Thymus (tissue), 11 donors: ENCODE data around the gene MEIOC. TPM values are rescaled to one million over a fixed set of nuclear protein-coding genes. Genes with fewer than 3 reads are reported as not detected.
A peak's percentile ranks its signal among the peaks of the same experiment; 100 is the strongest.
"Not testable (repeated sequence)": the region's sequence is repeated elsewhere in the genome, so short reads cannot be mapped to it uniquely, and the experiment has no call there.

Experiments
- DNase-seq, 9 donors: peaks; one replicate each; pipeline ENCODE4 v3.0.0-alpha.2; 2013; ENCODE audit warnings: low spot score in 9 of 9, low read depth in 6 of 9, missing footprints in 1 of 9
- H3K27ac ChIP-seq, 2 donors: one replicate each; pipeline ENCODE4 v1.5.1; 2013; ENCODE audit warnings: control low read depth in 1 of 2, low read depth in 1 of 2, low read length in 1 of 2, mild to moderate bottlenecking in 1 of 2, moderate library complexity in 1 of 2
- H3K27me3 ChIP-seq, 2 donors: one replicate each; pipeline ENCODE4 v1.5.1; 2013; ENCODE audit warnings: low read length in 1 of 2; ENCODE audit not compliant: control insufficient read depth in 2 of 2, insufficient read depth in 1 of 2
- H3K36me3 ChIP-seq, 2 donors: one replicate each; pipeline ENCODE4 v1.5.1; 2013; ENCODE audit warnings: low read length in 1 of 2, mild to moderate bottlenecking in 1 of 2, moderate library complexity in 1 of 2; ENCODE audit not compliant: control insufficient read depth in 2 of 2, insufficient read depth in 2 of 2
- H3K4me1 ChIP-seq, 2 donors: one replicate each; pipeline ENCODE4 v1.5.1; 2013; ENCODE audit warnings: low read length in 2 of 2; ENCODE audit not compliant: control insufficient read depth in 2 of 2, insufficient read depth in 2 of 2
- H3K4me3 ChIP-seq, 2 donors: one replicate each; pipeline ENCODE4 v1.5.1; 2013; ENCODE audit warnings: low read length in 2 of 2, control low read depth in 1 of 2, mild to moderate bottlenecking in 1 of 2
- H3K9me3 ChIP-seq, 2 donors: one replicate each; pipeline ENCODE4 v1.5.1; 2013; ENCODE audit warnings: low read length in 1 of 2, mild to moderate bottlenecking in 1 of 2; ENCODE audit not compliant: control insufficient read depth in 2 of 2, insufficient read depth in 1 of 2
- WGBS: extraction: QIAGEN DNeasy Blood & Tissue Kit; methylation state at CpG from one replicate; pipeline ENCODE4 v1.1.7; 2013; 5-methylcytosine and 5-hydroxymethylcytosine counted together
- polyA plus RNA-seq: library from polyadenylated mRNA; stranded (reverse); fragments of 200-250 nt; gene quantifications from one replicate; pipeline ENCODE4 v1.2.3, GENCODE V29; 2013
- total RNA-seq: library from RNA; stranded (reverse); fragments of 120-200 nt; gene quantifications from one replicate; pipeline ENCODE4 v1.2.4, GENCODE V29; 2013
- donor health status: healthy.

MEIOC gene
- total and polyA plus RNA-seq, 2 donors: 0.05 to 0.09 TPM

DNA sequence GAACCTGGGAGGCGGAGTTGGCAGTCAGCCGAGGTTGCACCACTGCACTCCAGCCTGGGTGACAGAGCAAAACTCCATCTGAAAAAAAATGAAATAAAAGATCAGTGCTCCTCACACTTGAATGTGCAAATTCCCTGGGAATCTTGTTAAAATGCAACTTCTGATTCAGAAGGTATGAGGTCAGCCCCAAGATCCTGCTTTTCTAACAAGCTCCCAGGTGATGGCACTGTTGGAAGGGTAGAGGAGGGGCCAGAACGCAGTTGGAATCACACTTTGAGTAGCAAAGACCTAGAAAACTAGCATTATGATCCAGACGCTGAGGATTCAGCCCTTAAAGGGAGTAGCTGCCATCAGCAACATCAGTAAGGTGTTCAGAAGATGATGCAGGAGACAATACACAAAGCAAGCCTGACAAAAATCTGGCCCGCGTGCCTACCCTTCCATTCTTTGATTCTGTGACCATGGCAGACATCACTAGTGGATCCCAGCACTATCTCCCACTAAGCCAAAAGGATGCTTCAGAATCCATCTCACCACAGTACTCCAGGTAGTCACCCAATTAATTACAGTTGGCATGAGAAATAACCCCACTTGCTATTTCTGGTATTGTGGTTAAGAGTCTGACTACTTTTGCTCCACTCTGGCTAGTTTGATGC is 33.1 kb upstream of the MEIOC start:
- Histone ChIP-seq H3K36me3 (no peaks in the 10 kb centered on the region), H3K9me3 (no peaks in the 10 kb centered on the region), H3K4me3 (no peak overlapping the region), H3K27me3 (peaks cover 0 to 2% of the 10 kb centered on the region in 2 donors), H3K4me1 (peaks cover 0 to 1% of the 10 kb centered on the region in 2 donors), H3K27ac (no peak overlapping the region)
- DNase-seq: no peak
- 91% methylated on average over 6 of the region's 6 CpGs for WGBS

DNA sequence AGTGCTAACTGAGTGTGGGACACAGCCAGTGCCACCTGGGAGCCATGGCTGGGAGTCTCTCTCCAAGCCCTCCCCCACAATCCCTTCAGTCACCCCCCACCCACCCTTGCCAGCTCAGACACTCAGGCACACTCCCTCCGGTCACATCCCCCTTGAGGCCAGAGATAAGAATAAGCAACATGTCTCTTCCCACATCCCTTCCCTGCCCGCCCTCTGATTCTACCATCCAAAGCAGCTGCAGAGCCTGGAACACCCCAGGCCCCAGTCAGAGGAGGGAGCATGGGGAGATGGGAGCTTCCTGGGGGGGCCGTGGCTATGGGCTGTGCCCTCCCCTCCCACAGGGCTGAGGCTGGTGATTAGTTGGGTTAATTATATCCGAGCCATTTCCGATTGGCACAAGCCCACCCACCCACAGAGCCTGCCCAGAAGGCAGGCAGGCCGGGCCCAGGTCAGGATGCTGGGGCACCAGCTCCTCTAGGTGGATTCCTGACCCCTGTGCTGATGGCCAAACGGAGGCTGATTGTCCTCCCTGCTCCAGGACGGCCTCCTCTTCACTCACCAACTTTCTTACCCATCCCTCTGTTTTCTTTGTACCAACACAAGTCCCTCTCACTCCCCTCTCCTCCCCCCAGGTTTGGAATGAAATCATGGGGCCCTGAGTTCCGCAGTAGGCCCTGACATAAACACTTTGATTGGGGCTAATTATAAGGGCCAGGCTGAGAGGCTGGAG is 28.6 kb upstream of the MEIOC start:
- peaks cover 0 to 6% of the 10 kb centered on the region in 2 donors for H3K9me3 ChIP-seq
- H3K4me3 ChIP-seq: no peak overlapping the region
- no peak for DNase-seq
- peaks cover 0 to 9% of the 10 kb centered on the region in 2 donors for H3K27me3 ChIP-seq
- no peaks in the 10 kb centered on the region for H3K36me3 ChIP-seq
- WGBS: 94% methylated on average over 9 of the region's 9 CpGs
- H3K4me1 ChIP-seq: peaks cover 0 to 5% of the 10 kb centered on the region in 2 donors
- no peak overlapping the region for H3K27ac ChIP-seq

DNA sequence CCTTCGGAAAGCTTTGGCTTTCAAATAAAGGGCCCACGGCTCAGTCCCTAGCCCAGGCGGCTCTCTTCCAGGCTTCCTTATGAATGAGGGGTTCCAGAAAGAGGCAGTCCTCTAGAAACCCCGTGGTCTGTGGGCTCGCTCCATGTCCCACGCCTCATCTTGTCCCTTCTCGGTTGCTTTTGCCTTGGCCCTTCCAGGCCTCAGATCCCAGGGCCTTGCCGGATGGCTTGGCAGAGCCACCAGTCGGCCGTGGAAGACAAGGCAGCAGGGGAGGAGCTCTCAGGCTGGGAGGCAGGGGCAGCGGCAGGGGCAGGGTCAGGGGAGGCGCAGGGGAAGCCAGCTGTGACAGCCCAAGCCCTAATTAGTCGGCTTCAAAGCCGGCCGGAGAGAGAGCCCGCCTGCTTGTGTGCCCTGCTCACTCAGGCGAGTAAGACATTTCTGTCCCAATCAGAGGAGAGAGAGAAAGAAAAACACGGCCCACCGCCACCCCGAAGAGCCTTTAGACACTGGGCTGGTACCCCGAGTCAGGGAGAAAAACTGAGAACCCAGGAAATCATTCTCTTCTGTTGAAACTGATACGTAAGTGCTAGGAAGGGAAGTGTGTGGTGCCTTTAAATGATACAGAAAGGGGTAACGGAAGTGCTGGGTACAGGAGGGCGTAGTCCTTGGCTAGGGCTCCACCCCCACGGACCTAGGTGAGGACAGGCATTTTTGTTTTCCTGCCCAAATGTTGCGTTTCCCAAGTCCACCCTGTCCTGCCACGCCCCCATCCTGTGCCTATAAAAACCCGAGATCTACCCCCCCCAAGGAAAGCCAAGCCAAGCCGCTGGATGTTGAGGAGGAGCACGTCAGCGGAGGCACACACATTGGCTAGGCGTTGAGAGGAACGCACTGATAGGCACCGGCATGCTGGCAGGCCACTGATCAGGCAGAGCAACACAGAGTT is 27.8 kb upstream of the MEIOC start:
- Histone ChIP-seq H3K4me3 (peak overlapping the region in 1 of 2 donors; percentile 15), H3K4me1 (peaks cover 0 to 5% of the 10 kb centered on the region in 2 donors), H3K9me3 (peaks cover 0 to 6% of the 10 kb centered on the region in 2 donors), H3K27me3 (peaks cover 0 to 9% of the 10 kb centered on the region in 2 donors), H3K36me3 (no peaks in the 10 kb centered on the region), H3K27ac (no peak overlapping the region)
- peak in 3 of 9 donors; percentile 3 to 41 (median 7) for DNase-seq
- WGBS: 78% methylated on average over 34 of the region's 34 CpGs

DNA sequence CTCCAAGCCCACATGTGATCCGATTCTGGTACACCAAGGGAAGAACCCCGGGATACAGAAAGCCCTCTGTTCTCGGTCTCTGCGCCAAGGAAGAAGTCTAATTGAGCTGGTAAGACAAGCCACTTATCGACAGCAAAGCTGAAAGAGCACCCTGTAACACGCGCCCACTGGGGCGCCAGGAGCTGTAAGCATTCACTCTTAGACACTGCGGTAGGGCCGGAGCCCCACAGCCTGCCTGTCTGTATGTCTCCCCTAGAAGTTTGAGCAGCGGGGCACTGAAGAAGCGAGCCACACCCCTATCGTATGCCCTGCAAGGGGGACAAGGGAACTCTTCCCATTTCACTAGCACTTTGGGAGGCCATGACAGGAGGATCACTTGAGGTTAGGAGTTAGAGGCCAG is 27.0 kb upstream of the MEIOC start:
- 97% methylated on average over 13 of the region's 13 CpGs for WGBS
- no peak for DNase-seq
- Histone ChIP-seq H3K36me3 (no peaks in the 10 kb centered on the region), H3K4me3 (no peak overlapping the region), H3K9me3 (peaks cover 0 to 6% of the 10 kb centered on the region in 2 donors), H3K27ac (no peak overlapping the region), H3K27me3 (peaks cover 0 to 9% of the 10 kb centered on the region in 2 donors), H3K4me1 (peaks cover 0 to 5% of the 10 kb centered on the region in 2 donors)

DNA sequence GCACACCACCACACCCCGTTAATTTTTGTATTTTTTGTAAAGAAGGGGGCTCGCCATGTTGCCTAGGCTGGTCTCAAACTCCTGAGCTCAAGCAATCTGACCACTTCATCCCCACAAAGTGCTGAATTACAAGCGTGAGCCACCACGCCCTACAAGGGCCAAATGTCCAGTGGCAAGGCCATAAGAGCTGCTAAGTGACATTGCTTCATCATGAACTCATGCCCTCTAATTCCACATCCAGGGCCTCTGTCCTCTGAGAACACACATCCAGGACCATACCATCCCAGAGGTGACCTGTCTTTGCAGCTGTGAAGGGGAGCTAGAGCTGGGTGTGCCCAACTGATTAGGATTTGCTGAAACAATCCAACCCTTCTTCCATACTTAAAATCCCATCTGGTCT is 25.6 kb upstream of the MEIOC start:
- Histone ChIP-seq H3K9me3 (peaks cover 0 to 6% of the 10 kb centered on the region in 2 donors), H3K4me3 (no peak overlapping the region), H3K4me1 (peaks cover 0 to 5% of the 10 kb centered on the region in 2 donors), H3K36me3 (no peaks in the 10 kb centered on the region), H3K27me3 (peaks cover 0 to 9% of the 10 kb centered on the region in 2 donors), H3K27ac (no peak overlapping the region)
- WGBS: 96% methylated on average over 4 of the region's 4 CpGs
- DNase-seq: no peak

DNA sequence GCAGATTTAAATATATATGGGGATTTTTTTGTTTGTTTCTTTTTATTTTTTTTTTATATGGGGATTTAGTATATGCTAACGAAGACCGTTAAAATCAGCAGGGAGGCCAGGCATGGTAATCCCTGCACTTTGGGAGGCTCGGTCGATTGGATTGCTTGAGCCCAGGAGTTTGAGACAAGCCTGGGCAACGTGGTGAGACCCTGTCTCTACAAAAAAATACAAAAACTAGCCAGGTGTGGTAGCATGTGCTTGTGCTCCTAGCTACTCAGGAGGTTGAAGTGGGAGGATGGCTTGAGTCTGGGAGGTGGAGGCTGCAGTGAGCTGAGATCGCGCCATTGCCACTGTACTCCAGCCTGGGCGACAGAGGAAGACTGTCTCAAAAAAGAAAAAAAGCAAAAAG is 22.3 kb upstream of the MEIOC start:
- Histone ChIP-seq H3K36me3 (no peaks in the 10 kb centered on the region), H3K27me3 (peaks cover 2 to 13% of the 10 kb centered on the region in 2 donors), H3K4me3 (no peak overlapping the region), H3K27ac (no peak overlapping the region), H3K9me3 (peaks cover 0 to 4% of the 10 kb centered on the region in 2 donors), H3K4me1 (no peaks in the 10 kb centered on the region)
- whole genome bisulfite sequencing: 85% methylated on average over 8 of the region's 8 CpGs
- no peak for DNase-seq

DNA sequence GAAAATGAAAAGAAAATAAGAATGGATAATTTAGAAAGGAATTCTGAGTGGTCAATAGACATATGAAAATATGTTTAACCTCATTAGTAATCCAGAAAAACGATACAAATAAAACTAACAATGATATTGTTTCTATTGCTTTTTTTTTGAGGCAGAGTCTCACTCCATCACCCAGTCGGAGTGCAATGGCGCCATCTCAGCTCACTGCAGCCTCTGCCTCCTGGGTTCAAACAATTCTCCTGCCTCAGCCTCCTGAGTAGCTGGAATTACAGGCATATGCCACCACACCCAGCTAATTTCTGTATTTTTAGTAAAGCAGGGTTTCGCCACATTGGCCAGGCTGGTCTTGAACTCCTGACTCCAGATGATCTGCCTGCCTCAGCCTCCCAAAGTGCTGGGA is 21.9 kb upstream of the MEIOC start:
- H3K36me3 ChIP-seq: not testable (repeated sequence)

DNA sequence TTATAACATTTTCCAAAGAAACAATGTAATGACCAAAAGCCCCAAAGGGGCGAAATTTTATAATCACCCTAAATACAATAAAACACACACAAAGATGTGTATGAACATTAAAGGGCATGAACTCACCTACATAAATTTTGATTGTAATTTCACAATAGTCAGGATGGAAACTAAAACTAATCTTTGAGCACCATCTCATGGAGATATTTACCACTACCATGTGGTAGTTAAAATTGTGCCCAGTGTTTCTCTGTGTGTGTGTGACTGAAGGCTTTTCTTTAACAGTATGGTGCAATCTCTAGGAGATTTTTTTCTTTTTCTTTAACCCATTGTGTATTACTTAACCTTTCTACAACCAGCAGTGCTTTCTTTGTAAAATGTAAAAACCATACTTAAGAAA is 19.7 kb upstream of the MEIOC start:
- Histone ChIP-seq H3K27me3 (peaks cover 2 to 10% of the 10 kb centered on the region in 2 donors), H3K36me3 (no peaks in the 10 kb centered on the region), H3K4me3 (no peak overlapping the region), H3K9me3 (no peaks in the 10 kb centered on the region), H3K27ac (no peak overlapping the region), H3K4me1 (no peaks in the 10 kb centered on the region)
- DNase-seq: no peak
- 90% methylated on average over 1 of the region's 1 CpG for WGBS

More for the DNA sequence above, 21.9 kb upstream of the MEIOC start:
- not testable (repeated sequence) for H3K4me3 ChIP-seq, H3K27me3 ChIP-seq, H3K27ac ChIP-seq, H3K4me1 ChIP-seq, DNase-seq, H3K9me3 ChIP-seq
- 71% methylated on average over 4 of the region's 4 CpGs for WGBS
